Smooth muscle cell (in vitro differentiated cells): ENCODE measurements around the gene GAP43. TPM values are rescaled to one million over a fixed set of nuclear protein-coding genes. Genes with fewer than 3 reads are reported as not detected.
A peak's percentile ranks its signal among the peaks of the same experiment; 100 is the strongest.

Source experiments
- DNase-seq: peaks from one replicate; lab custom pipeline; 2025; ENCODE audit not compliant: unreplicated experiment; lab: John Stamatoyannopoulos, UW
- H2AFZ ChIP-seq: fragments of 200-600 bp; sonication (generic); 2 replicates; pipeline ENCODE4 v1.6.0; 2016; ENCODE audit warnings: antibody characterized with exemption, low read depth, mild to moderate bottlenecking
- H3F3A ChIP-seq: fragments of 200-600 bp; sonication (generic); 2 replicates; pipeline ENCODE4 v1.6.0; 2017; ENCODE audit warnings: antibody characterized with exemption, low read depth
- H3K27ac ChIP-seq: fragments of 200-600 bp; sonication (generic); 2 replicates; pipeline ENCODE4 v1.5.1; 2016; ENCODE audit warnings: low read depth, mild to moderate bottlenecking
- H3K27me3 ChIP-seq: fragments of 200-600 bp; sonication (generic); 2 replicates; pipeline ENCODE4 v1.6.1; 2016; ENCODE audit warnings: low read depth, mild to moderate bottlenecking
- H3K36me3 ChIP-seq: fragments of 200-600 bp; sonication (generic); 2 replicates; pipeline ENCODE4 v1.5.1; 2016; ENCODE audit warnings: low read depth
- H3K4me1 ChIP-seq: fragments of 200-600 bp; sonication (generic); 2 replicates; pipeline ENCODE4 v1.5.1; 2016; ENCODE audit warnings: low read depth
- H3K4me2 ChIP-seq: fragments of 200-600 bp; sonication (generic); 2 replicates; pipeline ENCODE4 v1.6.0; 2016; ENCODE audit warnings: mild to moderate bottlenecking
- H3K4me3 ChIP-seq: fragments of 200-600 bp; sonication (generic); 2 replicates; pipeline ENCODE4 v1.5.1; 2016; ENCODE audit warnings: mild to moderate bottlenecking
- H3K79me2 ChIP-seq: fragments of 200-600 bp; sonication (generic); 2 replicates; pipeline ENCODE4 v1.6.0; 2016; ENCODE audit warnings: low read depth, mild to moderate bottlenecking
- H3K9ac ChIP-seq: fragments of 200-600 bp; sonication (generic); 2 replicates; pipeline ENCODE4 v1.6.0; 2016; ENCODE audit warnings: low read depth
- H3K9me3 ChIP-seq: fragments of 200-600 bp; sonication (generic); replicated peaks from 2 replicates; pipeline ENCODE4 v1.5.1; 2016; ENCODE audit warnings: low read depth
- H4K20me1 ChIP-seq: fragments of 200-600 bp; sonication (generic); 2 replicates; pipeline ENCODE4 v1.6.0; 2016; ENCODE audit warnings: low read depth
- WGBS: methylation state at CpG from one replicate; pipeline ENCODE4 v1.1.7; 2016; ENCODE audit warnings: low lambda C conversion rate; 5-methylcytosine and 5-hydroxymethylcytosine counted together
- polyA plus RNA-seq: library from polyadenylated mRNA; unstranded; fragments of >200 nt; fragmentation: Nextera tagmentation; extraction: Ambion mirVana; gene quantifications from 2 replicates; pipeline ENCODE4 v1.2.1, GENCODE V29; 2016
- total RNA-seq: library from RNA; depleted of rRNA; stranded (reverse); fragments of >200 nt; gene quantifications from 2 replicates; pipeline ENCODE4 v1.2.3, GENCODE V29; 2014
- TF ChIP-seq, protein P1 (sequence below): fragments of 200-600 bp; sonication (generic); IDR thresholded peaks from 2 replicates; pipeline ENCODE4 v1.5.1; 2017; ENCODE audit warnings: borderline replicate concordance, mild to moderate bottlenecking, antibody characterized with exemption; ENCODE audit not compliant: insufficient read depth, poor library complexity, severe bottlenecking

Gene GAP43
- total and polyA plus RNA-seq, 2 experiments from 2014 or later, result 5.3 to 11.7 TPM

GRCh38 chr3:115667738-115668065, 44.4 kb downstream of the GAP43 start:
- no peaks in the 10 kb centered on the region for H3K36me3 ChIP-seq
- H3K4me3 ChIP-seq, result no peak overlapping the region
- DNase-seq, result no peak
- no peak overlapping the region for H3K27ac ChIP-seq
- H3K4me1 ChIP-seq, result no peaks in the 10 kb centered on the region
- H3K9me3 ChIP-seq, result no peaks in the 10 kb centered on the region
- H3K27me3 ChIP-seq, result no peaks in the 10 kb centered on the region
- no peaks in the 10 kb centered on the region for H3F3A ChIP-seq
- no peaks in the 10 kb centered on the region for H3K79me2 ChIP-seq
- H3K9ac ChIP-seq, result no peak overlapping the region
- TF ChIP-seq, protein P1, sequence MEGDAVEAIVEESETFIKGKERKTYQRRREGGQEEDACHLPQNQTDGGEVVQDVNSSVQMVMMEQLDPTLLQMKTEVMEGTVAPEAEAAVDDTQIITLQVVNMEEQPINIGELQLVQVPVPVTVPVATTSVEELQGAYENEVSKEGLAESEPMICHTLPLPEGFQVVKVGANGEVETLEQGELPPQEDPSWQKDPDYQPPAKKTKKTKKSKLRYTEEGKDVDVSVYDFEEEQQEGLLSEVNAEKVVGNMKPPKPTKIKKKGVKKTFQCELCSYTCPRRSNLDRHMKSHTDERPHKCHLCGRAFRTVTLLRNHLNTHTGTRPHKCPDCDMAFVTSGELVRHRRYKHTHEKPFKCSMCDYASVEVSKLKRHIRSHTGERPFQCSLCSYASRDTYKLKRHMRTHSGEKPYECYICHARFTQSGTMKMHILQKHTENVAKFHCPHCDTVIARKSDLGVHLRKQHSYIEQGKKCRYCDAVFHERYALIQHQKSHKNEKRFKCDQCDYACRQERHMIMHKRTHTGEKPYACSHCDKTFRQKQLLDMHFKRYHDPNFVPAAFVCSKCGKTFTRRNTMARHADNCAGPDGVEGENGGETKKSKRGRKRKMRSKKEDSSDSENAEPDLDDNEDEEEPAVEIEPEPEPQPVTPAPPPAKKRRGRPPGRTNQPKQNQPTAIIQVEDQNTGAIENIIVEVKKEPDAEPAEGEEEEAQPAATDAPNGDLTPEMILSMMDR, result no peak
- no peak overlapping the region for H2AFZ ChIP-seq
- no peaks in the 10 kb centered on the region for H4K20me1 ChIP-seq
- H3K4me2 ChIP-seq, result no peak overlapping the region

GRCh38 chr3:115670911-115671310, 47.6 kb downstream of the GAP43 start:
- Histone ChIP-seq H3F3A (no peaks in the 10 kb centered on the region), H3K9me3 (no peaks in the 10 kb centered on the region), H3K79me2 (no peaks in the 10 kb centered on the region), H3K27ac (no peak overlapping the region), H4K20me1 (no peaks in the 10 kb centered on the region), H3K4me1 (no peaks in the 10 kb centered on the region), H2AFZ (no peak overlapping the region), H3K4me3 (no peak overlapping the region), H3K36me3 (no peaks in the 10 kb centered on the region), H3K4me2 (no peak overlapping the region), H3K27me3 (no peaks in the 10 kb centered on the region), H3K9ac (no peak overlapping the region)
- DNase-seq, result no peak
- TF ChIP-seq, protein P1, result no peak

GRCh38 chr3:115671761-115672455, 48.6 kb downstream of the GAP43 start:
- DNase-seq, result no peak
- peak overlapping the region; percentile 12 for H3K4me2 ChIP-seq
- no peaks in the 10 kb centered on the region for H3K27me3 ChIP-seq
- no peaks in the 10 kb centered on the region for H4K20me1 ChIP-seq
- H3K4me3 ChIP-seq, result no peak overlapping the region
- H3K9ac ChIP-seq, result no peak overlapping the region
- no peak overlapping the region for H2AFZ ChIP-seq
- no peaks in the 10 kb centered on the region for H3K4me1 ChIP-seq
- no peaks in the 10 kb centered on the region for H3K79me2 ChIP-seq
- TF ChIP-seq, protein P1, result no peak
- 83% methylated on average over 5 of the region's 5 CpGs for WGBS
- no peak overlapping the region for H3K27ac ChIP-seq
- H3K9me3 ChIP-seq, result no peaks in the 10 kb centered on the region
- H3K36me3 ChIP-seq, result no peaks in the 10 kb centered on the region
- H3F3A ChIP-seq, result no peaks in the 10 kb centered on the region

- Histone ChIP-seq H3K4me2 (no peak overlapping the region), H3K27ac (no peak overlapping the region), H3K9ac (no peak overlapping the region), H3F3A (no peaks in the 10 kb centered on the region), H3K36me3 (no peaks in the 10 kb centered on the region), H3K9me3 (no peaks in the 10 kb centered on the region), H3K27me3 (no peaks in the 10 kb centered on the region), H4K20me1 (no peaks in the 10 kb centered on the region), H3K4me3 (no peak overlapping the region), H3K4me1 (no peaks in the 10 kb centered on the region), H2AFZ (no peak overlapping the region), H3K79me2 (no peaks in the 10 kb centered on the region)
- TF ChIP-seq, protein P1, result no peak
- DNase-seq, result no peak
- 91% methylated on average over 3 of the region's 3 CpGs for WGBS
Measured at GRCh38 chr3:115673881-115674280, 50.6 kb downstream of the GAP43 start.
